ENCODE results near the gene GOLGA6L2.
"Not testable (repeated sequence)": the region's sequence is repeated elsewhere in the genome, so short reads cannot be mapped to it uniquely, and the experiment has no call there.

- not testable (repeated sequence) for TF ChIP-seq PREB (CRISPR knock-in tag; IDR thresholded peaks at IDR 0.05); ATF6 (CRISPR knock-in tag; conservative IDR thresholded peaks at IDR 0.05); EZH2 (conservative IDR thresholded peaks at IDR 0.05; ENCODE audit: low read depth, low read length); EP300 (IDR thresholded peaks at IDR 0.05; ENCODE audit: low read depth in 2 of 2, low read length in 2 of 2); EP300 (CRISPR knock-in tag; IDR thresholded peaks at IDR 0.05; ENCODE audit: borderline replicate concordance); EHMT2 (IDR thresholded peaks at IDR 0.05; ENCODE audit: borderline replicate concordance, low read depth, low read length); ZFP36L2 (CRISPR knock-in tag; IDR thresholded peaks at IDR 0.05); ZSCAN25 (CRISPR knock-in tag; IDR thresholded peaks at IDR 0.05); MYC (CRISPR knock-in tag; IDR thresholded peaks at IDR 0.05; ENCODE audit: borderline replicate concordance); ZNF704 (CRISPR knock-in tag; IDR thresholded peaks at IDR 0.05; ENCODE audit: borderline replicate concordance); CTCF (CRISPR knock-in tag; IDR thresholded peaks at IDR 0.05); JUN (CRISPR knock-in tag; IDR thresholded peaks at IDR 0.05)
Measured at GRCh38 chr15:23412881-23413600, 34.0 kb downstream of the GOLGA6L2 start.

Measured in HepG2 (cell line).